Fibroblast of lung (primary cell): ENCODE measurements around the gene CHPF2.

Experiments
- CTCF ChIP-seq, 2 donors: IDR thresholded peaks in 1 of 2; conservative IDR thresholded peaks in 1 of 2; 1 replicate in 1 of 2; 2 replicates in 1 of 2; pipeline ENCODE4 v1.5.1; 2011 to 2012; ENCODE audit warnings: low read length in 2 of 2, control low read depth in 1 of 2, inconsistent platforms in 1 of 2, low read depth in 1 of 2, mild to moderate bottlenecking in 1 of 2
- EZH2 ChIP-seq: IDR thresholded peaks from 2 replicates; pipeline ENCODE4 v1.5.1; 2012; ENCODE audit warnings: low read length, control low read depth, mild to moderate bottlenecking; ENCODE audit errors: missing control alignments

- TF ChIP-seq EZH2 = no peak
- TF ChIP-seq CTCF (conservative IDR thresholded peaks at IDR 0.05 in 1 of 2, IDR thresholded peaks at IDR 0.05 in 1 of 2; ENCODE audit: low read depth in 1 of 2, low read length in 2 of 2) = no peak
Measured at GRCh38 chr7:151278949-151279348, 46.7 kb downstream of the CHPF2 start.
